Activated CD8-positive, alpha-beta memory T cell treated with anti-CD3 and anti-CD28 coated beads for 1 hour (primary cell): ENCODE results near the gene TNXB.
"Not testable (repeated sequence)": the region's sequence is repeated elsewhere in the genome, so short reads cannot be mapped to it uniquely, and the experiment has no call there.

Source experiments
- DNase-seq, 2 donors: peaks; one replicate each; pipeline ENCODE4 v3.0.0-alpha.2; 2020; ENCODE audit warnings: low read depth in 1 of 2; ENCODE audit errors: extremely low read depth in 1 of 2

TNXB gene

DNA sequence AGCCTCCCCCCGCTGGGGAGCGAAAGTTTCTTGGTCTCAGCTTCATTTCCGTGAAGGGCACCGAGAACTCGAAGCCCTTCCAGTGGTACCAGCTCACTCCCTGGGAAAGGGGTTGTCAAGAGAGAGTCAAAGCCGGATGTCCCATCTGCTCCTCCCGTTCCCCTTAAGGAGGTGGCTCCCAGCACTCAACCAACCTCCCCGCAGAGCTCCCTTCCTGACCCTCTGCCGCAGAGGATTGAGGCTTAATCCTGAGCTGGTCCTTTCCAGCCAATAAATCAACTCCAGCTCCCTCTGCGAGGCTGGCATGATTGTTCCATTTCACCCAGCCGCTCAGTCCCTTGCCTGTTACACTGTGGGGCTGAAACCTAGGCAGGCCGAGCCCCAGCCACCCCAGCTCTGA, 100.5 kb downstream of the TNXB start:
- not testable (repeated sequence) for DNase-seq

DNA sequence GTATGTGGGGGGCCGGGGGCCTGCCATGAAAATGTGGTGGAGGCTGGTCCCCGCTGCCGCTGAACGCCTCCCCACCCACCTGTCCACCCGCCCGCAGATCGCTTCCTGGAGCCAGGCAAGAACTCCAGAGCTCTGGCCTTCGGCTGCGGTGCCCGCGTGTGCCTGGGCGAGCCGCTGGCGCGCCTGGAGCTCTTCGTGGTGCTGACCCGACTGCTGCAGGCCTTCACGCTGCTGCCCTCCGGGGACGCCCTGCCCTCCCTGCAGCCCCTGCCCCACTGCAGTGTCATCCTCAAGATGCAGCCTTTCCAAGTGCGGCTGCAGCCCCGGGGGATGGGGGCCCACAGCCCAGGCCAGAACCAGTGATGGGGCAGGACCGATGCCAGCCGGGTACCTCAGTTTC, 101.1 kb downstream of the TNXB start:
- not testable (repeated sequence) for DNase-seq

DNA sequence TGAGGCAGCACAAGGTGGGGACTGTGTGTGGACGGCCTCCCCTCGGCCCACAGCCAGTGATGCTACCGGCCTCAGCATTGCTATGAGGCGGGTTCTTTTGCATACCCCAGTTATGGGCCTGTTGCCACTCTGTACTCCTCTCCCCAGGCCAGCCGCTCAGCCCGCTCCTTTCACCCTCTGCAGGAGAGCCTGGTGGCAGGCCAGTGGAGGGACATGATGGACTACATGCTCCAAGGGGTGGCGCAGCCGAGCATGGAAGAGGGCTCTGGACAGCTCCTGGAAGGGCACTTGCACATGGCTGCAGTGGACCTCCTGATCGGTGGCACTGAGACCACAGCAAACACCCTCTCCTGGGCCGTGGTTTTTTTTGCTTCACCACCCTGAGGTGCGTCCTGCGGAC, 102.1 kb downstream of the TNXB start:
- not testable (repeated sequence) for DNase-seq

DNA sequence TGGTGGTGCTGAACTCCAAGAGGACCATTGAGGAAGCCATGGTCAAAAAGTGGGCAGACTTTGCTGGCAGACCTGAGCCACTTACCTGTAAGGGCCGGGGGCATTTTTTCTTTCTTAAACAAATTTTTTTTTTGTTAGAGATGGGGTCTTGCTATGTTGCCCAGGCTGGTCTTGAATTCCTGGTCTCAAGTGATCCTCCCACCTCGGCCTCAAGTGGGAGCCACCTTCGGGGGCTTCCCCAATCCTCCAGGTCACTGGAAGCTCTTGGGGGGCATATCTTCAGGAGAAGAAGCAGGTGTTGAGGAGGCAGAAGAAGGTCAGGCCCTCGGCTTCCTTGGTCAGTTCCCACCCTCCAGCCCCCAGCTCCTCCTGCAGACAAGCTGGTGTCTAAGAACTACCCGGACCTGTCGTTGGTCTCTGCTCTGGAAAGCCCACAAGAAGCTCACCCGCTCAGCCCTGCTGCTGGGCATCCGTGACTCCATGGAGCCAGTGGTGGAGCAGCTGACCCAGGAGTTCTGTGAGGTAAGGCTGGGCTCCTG, 103.1 kb downstream of the TNXB start:
- not testable (repeated sequence) for DNase-seq

DNA sequence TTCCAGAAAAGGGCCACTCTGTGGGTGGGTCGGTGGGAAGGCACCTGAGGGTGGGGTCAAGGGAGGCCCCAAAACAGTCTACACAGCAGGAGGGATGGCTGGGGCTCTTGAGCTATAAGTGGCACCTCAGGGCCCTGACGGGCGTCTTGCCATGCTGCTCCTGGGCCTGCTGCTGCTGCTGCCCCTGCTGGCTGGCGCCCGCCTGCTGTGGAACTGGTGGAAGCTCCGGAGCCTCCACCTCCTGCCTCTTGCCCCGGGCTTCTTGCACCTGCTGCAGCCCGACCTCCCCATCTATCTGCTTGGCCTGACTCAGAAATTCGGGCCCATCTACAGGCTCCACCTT, 103.6 kb downstream of the TNXB start:
- not testable (repeated sequence) for DNase-seq

DNA sequence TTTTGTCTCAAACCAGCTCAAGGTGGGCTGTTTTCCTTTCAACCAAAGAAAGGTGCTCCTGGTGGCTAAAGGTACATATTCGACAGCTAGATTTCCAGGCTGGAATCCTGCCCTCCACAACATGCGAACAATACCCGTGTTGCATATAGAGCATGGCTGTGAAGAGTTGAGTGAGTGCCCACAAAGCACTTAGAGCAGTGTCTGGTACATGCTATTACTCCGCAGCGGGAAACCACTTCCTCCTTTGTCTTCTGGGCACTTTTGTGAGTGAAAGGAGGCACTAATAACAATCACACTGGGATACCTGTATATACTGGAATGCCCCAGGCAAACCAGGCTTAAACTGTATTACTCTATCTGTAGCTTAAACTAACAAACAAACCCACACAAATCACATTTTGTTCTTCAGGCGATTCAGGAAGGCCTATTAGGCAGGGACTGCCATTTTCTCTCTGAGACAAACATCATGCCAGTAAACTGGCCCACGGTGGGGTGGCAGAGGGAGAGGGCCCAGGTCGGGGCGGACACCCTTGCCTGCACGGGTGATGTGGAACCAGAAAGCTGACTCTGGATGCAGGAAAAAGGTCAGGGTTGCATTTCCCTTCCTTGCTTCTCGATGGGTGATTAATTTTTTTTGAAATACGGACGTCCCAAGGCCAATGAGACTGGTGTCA, 104.1 kb downstream of the TNXB start:
- DNase-seq = not testable (repeated sequence)

DNA sequence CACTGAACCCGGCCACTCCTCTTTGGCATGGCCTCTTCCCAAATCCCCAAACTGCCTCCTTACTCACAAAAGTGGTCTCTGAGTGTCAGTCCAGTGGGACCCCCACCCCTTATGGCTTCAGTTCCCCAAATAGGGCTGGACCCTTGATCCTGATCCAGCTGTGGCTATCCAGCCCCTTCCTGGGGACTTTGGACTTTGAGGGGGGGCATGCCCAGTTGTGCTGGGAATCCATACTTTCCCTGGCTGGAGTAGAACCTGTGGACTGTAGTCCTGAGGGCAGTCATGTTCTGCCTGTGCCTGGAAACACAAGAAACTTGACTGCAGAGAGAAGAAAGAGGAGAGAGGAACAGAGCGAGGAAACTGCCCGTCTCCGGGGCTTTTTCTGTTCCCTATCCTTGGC, 104.7 kb downstream of the TNXB start:
- not testable (repeated sequence) for DNase-seq

DNA sequence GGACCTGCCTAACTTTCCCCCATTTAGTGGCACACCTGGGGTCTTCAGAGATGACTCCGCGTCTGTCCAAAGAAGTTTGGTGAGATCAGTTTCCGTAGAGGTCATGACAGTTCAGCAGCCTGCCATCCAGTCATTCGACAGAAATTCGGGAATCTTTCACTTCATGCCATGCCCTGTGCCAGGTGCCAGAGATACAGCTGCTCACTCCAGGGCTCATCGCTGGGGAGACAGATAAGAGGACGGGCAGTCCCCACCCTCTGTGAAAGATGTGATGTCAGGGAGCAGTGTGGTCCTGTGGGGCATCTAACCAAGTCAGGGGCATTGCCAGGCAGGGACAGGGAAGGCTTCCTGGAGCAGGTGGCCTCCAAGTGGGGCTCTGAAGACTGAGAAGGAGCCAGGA, 105.8 kb downstream of the TNXB start:
- not testable (repeated sequence) for DNase-seq

DNA sequence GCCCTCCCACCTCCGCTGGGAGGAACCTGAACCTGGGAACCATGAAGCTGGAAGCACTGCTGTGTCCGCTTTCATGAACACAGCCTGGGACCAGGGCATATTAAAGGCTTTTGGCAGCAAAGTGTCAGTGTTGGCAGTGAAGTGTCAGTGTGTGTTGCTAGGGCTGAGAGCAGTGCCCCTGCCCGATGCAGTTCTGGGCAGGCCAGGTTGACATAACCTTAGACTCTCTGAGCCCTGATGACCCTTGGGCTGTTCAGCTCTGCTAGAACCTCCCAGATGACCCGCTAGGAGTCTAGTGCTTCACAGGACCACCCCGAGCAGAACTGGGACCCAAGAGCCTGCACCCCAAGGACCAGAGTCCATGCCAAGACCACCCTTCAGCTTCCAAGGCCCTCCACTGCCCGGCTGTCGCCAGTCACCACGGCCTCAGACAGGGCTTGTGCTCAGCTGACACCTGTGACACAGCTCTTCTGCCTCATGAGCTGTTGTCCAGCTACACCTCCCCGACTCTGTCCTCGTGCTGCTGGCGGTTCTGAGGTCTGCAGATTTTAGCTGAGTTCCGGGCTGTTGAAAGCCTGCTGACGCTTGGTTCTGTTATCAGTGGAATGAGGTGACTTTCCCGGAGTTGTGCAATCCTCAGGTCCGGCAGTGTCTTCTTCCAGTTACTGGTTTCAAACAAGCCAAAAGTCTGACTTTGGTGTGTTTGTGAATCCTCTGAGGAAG, 106.4 kb downstream of the TNXB start:
- DNase-seq = not testable (repeated sequence)

DNA sequence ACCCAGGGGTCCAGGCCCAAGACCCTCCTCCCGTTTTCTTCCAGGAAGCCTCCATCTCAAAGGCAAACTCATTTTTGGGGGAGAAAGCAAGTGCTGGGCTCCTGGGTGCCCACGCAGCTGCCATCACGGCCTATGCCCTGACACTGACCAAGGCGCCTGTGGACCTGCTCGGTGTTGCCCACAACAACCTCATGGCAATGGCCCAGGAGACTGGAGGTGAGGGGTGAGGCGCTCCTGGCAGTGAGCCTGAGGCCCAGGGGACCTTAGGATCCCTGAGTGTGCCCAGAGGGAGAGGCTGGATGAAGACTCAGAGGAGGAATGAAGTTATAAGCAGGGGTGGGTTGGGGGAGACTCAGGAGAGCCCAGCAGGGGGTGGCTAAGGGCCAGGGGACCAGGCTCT, 112.8 kb downstream of the TNXB start:
- not testable (repeated sequence) for DNase-seq

DNA sequence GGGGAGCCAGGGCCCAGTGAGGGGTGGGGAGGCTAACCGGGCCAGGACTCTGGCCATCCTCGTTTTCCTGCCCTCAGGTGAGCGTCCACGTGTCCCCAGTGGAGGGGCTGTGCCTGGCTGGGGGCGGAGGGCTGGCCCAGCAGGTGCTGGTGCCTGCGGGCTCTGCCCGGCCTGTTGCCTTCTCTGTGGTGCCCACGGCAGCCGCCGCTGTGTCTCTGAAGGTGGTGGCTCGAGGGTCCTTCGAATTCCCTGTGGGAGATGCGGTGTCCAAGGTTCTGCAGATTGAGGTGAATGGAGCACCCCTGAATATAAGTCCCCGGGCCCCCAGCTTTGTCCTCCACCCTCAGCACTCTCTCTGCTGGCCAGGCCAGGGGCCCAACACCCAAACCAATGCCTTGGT, 114.7 kb downstream of the TNXB start:
- DNase-seq = not testable (repeated sequence)
